HG03103 (cell line): ENCODE results near the gene ANXA2.
"Not testable (repeated sequence)": the region's sequence is repeated elsewhere in the genome, so short reads cannot be mapped to it uniquely, and the experiment has no call there.

Experiments used
- ATAC-seq: cut with Tn5 transposase; IDR thresholded peaks from one replicate; pipeline ENCODE4 v1.9.1; 2021; ENCODE audit warnings: low read depth; ENCODE audit not compliant: unreplicated experiment

The ANXA2 gene

GRCh38 chr15:60411774-60412425, 14.1 kb upstream of the ANXA2 start:
- no peak for ATAC-seq

DNA sequence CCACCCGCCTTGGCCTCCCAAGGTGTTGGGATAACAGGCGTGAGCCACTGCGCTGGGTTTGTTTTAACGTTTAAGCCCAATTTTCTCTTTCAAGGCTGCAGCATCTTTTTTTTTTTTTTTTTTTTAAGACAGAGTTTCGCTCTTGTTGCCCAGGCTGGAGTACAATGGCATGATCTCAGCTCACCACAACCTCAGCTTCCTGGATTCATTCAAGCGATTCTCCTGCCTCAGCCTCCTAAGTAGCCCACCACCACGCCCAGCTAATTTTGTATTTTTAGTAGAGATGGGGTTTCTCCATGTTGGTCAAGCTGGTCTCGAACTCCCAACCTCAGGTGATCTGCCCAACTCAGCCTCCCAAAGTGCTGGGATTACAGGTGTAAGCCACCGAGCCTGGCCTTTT, 12.6 kb upstream of the ANXA2 start:
- ATAC-seq: not testable (repeated sequence)

- ATAC-seq: no peak
Observed at GRCh38 chr15:60408463-60408981, 10.7 kb upstream of the ANXA2 start.

DNA sequence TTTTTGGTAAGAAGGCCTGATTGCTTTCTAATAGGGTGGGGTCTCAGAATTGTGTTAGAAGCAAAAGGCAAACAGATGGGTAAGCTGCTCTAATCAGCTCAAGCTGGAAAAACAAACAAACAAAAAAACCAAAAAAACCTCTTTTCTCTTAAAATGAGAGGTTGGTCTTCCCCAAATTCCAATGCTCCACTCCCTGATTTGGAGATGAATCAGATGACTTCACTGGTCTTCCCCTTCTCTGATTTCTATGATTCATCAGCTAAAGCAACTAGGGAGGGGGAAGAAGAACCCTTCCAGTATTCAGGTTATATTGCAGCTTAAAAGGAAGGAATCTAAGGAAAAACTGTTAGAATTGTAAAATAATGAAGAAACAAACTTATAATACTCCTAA, 9.6 kb upstream of the ANXA2 start:
- ATAC-seq: no peak

- no peak for ATAC-seq
Observed at GRCh38 chr15:60406513-60407414, 9.0 kb upstream of the ANXA2 start.

DNA sequence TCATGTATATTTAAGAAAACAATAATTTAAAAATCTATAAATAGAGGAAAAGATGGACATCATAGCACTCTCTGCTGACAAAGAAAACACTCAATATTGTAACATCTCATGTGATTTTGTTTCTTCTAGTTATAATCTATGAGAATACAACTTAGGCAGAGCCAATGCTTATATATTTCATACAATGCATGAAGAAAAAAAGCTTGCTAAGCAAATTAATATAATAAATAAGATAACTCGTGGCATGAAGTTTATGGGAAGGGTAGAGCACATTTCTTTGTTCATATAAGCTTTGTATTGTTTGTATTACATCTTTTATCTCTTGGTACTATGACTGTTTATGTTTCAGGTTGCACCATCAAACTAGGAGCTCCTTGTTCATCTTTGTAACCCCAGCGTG, 7.6 kb upstream of the ANXA2 start:
- no peak for ATAC-seq

DNA sequence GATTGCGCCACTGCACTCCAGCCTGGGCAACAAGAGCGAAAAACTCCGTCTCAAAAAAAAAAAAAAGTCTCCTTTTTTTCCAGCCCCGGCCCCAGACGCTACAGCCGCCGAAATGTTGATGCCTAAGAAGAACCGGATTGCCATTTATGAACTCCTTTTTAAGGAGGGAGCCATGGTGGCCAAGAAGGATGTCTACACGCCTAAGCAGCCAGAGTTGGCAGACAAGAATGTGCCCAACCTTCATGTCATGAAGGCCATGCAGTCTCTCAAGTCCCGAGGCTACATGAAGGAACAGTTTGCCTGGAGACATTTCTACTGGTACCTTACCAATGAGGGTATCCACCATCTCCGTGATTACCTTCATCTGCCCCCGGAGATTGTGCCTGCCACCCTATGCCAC, 6.6 kb upstream of the ANXA2 start:
- not testable (repeated sequence) for ATAC-seq

DNA sequence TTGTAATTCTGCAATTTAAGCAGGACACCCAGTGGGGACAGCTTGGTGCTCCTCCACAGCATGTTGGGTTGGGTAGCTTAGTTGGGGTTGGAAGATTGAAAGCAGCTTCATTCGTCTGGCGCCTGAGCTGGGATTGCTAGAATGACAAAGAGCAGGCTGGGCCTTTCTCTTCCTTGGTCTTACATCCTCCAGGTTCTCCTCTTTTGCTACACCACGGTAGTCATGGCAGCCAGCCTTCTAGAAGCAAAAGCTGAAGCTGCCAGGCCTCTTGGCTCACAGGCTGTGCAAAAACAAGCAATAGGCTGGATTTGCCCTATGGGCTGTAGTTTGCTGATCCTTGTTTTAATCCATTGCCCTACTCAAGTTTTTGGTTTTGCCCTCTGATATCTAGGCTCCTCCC, 3.2 kb upstream of the ANXA2 start:
- no peak for ATAC-seq

GRCh38 chr15:60399931-60400330, 2.1 kb upstream of the ANXA2 start:
- no peak for ATAC-seq

DNA sequence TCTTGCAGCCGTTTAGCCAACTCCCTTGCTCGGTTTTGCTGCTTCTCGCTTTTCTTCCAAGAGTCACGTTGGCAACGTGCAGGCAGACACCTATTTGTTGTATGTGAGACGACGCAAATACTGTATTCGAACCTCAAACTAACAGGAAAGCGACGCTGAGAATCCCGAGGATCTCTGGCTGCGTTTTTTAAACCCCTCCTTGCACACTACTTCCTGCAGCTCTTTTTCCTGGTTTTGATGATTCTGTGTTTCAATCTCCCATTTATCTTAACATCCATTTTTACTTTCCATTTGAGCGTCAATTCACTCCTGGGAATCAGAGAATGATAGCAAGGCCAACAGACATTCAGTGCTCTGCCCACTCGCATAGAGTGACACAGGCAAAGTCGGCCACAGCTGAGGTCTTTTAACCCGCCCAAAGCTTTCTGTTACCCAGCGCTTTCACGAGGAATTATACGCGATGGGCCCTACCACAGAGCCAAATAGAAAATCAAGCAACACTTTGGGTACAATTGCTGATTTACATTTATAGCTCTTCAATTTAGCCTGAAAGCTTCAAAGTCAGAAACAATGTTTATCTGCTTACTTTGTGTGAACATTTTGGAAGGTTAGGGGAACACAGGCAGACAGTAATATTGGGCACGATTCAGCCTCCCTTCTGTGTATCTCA, 1.6 kb upstream of the ANXA2 start:
- ATAC-seq: no peak

GRCh38 chr15:60396958-60397771, 621 bp downstream of the ANXA2 start:
- peak; percentile 64 for ATAC-seq

- no peak for ATAC-seq
Observed at GRCh38 chr15:60396560-60396957, 1.2 kb downstream of the ANXA2 start.

DNA sequence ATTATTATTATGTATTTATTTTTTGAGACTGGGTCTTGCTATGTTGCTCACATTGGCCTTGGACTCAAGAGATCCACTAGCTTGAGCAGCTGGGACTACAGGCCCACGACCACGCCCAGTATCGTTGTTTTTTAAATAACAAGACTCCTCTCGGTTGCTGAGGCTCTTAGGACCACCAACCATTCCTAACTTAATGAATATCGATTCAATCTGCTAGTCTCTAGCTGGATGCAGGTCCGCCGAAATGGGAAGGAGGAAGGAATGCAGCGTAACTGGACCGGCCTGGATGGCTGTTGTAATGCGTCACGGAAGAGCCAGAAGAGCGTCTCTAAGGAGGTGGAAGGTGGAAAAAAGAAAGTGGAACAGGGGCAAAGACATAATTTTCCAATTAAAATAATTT, 1.7 kb downstream of the ANXA2 start:
- ATAC-seq: no peak

DNA sequence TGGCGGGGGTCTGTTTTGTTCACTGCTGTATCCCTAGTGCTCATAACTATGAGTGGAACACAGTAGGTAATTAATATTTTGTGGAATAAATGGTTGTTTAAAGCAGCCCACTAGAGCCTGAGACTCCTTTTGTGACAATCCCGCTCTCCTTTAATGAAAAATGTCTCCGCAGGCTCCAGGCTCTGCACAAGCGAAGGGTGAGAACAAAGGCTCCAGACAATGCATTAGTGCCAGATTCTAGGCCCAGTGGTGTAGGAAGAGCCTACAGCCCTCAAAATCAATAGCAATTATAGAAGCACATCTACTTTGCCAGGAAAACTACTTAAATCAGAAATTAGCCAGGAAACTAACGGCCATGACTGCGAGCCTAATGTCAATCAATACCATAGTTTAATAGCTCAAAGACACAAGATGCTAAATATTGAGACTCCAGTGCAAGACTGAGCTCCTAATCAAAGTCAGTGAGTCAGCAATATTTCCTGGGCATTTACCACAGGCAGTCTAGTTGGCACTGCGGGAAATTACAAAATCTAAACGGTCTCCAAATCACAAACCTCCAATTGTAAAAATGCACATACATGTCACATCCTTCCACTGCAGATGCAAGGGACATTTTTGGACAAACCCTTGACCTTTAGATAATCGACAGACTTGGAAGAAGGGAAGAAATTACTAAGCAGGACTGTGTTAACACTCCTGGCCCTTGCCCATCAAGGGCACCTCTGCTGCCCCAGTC, 2.3 kb downstream of the ANXA2 start:
- no peak for ATAC-seq

GRCh38 chr15:60394689-60395097, 3.1 kb downstream of the ANXA2 start:
- no peak for ATAC-seq

DNA sequence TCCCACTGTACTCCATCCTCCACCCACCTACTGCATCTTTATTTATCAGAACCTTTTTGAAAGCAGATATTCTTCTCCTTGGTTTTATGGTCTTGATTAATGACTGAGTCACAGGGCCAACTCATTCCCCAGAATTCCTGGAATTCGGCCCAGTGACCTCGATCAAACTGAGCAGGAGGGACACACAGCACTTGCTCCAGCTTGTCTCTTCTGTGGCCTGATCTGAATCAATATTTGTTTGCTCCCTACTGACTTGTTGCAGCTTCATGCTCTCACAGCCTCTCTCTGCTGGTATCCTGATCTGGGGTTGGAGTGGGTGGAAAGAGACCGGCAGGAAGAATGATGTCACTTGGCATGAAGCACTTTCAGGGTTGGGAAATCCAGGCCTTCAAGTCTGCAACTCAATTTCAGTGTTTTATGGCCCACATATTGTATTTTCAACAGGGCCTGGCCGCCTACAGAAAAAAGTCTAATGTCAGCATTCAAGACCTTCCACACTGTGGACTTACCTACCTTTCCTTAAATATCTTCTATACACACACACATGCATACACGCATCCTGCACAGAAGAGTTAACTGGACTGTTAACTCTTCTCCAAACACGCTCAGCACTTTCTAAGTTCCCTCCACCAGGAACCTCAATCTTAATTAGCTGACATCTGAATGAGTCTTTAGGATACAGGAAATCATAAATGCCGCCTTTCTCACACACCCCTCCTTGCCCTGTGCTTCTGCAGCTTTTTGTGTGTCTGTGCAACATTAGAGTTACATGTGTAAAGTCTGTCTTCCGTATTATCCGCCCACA, 4.6 kb downstream of the ANXA2 start:
- ATAC-seq: no peak

- ATAC-seq: no peak
Observed at GRCh38 chr15:60392601-60392985, 5.2 kb downstream of the ANXA2 start.

DNA sequence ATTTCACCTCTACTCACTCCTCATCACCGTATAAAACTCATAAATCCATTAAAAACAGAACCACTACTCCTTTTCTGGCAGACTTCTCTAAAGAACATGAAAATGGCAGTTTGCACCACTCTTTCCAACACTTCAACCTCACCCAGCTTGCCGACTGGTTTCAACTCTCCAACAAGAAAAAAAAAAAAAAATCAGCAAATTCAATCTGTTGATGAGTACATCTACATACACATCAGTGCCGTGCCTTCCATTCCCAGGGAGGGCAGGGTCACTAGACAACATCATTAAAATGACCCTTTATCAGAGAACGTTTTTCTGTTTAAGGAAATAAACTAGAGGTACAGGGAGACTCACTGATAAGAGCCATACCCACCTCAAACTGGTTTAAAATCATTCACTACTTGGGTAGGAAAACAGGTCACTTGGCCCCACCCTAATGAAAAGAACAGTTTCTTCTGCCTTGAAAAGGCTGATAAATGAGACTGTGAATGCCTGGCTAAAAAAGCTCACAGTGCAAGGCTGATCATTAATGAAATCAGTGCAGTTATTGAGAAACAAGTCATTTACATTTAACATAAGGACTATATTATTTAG, 6.0 kb downstream of the ANXA2 start:
- no peak for ATAC-seq
